PC-3 (cell line): ENCODE data around the gene TMEM140. TPM values are rescaled to one million over a fixed set of nuclear protein-coding genes. Genes with fewer than 3 reads are reported as not detected.

Source experiments
- ATAC-seq: fragments of 200-7000 bp; cut with Tn5 transposase; 2 replicates; pipeline ENCODE4 v1.9.1; 2020; ENCODE audit warnings: mild to moderate bottlenecking, moderate library complexity
- BruUV-seq: library from RNA; stranded (reverse); fragments of 400-500 nt; replicated peaks from 2 replicates; lab custom pipeline; 2021; lab: Mats Ljungman, UMichigan
- CTCF ChIA-PET: fragments of 300-600 bp; sonication (Branson Sonifier 250); formaldehyde crosslinking; loops from one replicate; lab custom pipeline; 2022; ENCODE audit warnings: antibody characterized with exemption; lab: Charles Lee
- POLR2A ChIA-PET: fragments of 300-600 bp; sonication (Branson Sonifier 250); formaldehyde crosslinking; loops from one replicate; lab custom pipeline; 2022; ENCODE audit warnings: antibody characterized with exemption; ENCODE audit not compliant: unreplicated experiment; lab: Charles Lee
- DNase-seq: peaks from one replicate; pipeline ENCODE4 v3.0.0-alpha.2; 2015
- H2AFZ ChIP-seq: fragments of 300-600 bp; sonication (generic); 2 replicates; pipeline ENCODE4 v1.6.0; 2016; ENCODE audit warnings: antibody characterized with exemption, low read length
- H3F3A ChIP-seq: fragments of 300-600 bp; sonication (generic); one replicate; pipeline ENCODE4 v1.6.0; 2017; ENCODE audit warnings: antibody characterized with exemption, low read length, control low read depth, mild to moderate bottlenecking; ENCODE audit not compliant: unreplicated experiment
- H3K27ac ChIP-seq: fragments of 300-600 bp; sonication (generic); 2 replicates; pipeline ENCODE4 v1.5.1; 2016; ENCODE audit warnings: mild to moderate bottlenecking, low read length
- H3K27me3 ChIP-seq: fragments of 300-600 bp; sonication (generic); 2 replicates; pipeline ENCODE4 v1.6.1; 2016; ENCODE audit warnings: low read length, mixed read lengths
- H3K36me3 ChIP-seq: fragments of 300-600 bp; sonication (generic); 2 replicates; pipeline ENCODE4 v1.6.1; 2016; ENCODE audit warnings: low read depth, mixed run types, low read length, mixed read lengths
- H3K4me1 ChIP-seq: fragments of 300-600 bp; sonication (generic); 2 replicates; pipeline ENCODE4 v1.5.1; 2016; ENCODE audit warnings: low read length; ENCODE audit not compliant: insufficient read depth
- H3K4me2 ChIP-seq: fragments of 300-600 bp; sonication (generic); 2 replicates; pipeline ENCODE4 v1.6.0; 2016; ENCODE audit warnings: low read length
- H3K4me3 ChIP-seq: fragments of 300-600 bp; sonication (generic); 2 replicates; pipeline ENCODE4 v1.5.1; 2016; ENCODE audit warnings: mild to moderate bottlenecking, low read length, mixed read lengths
- H3K79me2 ChIP-seq: fragments of 300-600 bp; sonication (generic); 2 replicates; pipeline ENCODE4 v1.6.1; 2017; ENCODE audit warnings: low read length, mixed read lengths
- H3K9ac ChIP-seq: fragments of 300-600 bp; sonication (generic); 2 replicates; pipeline ENCODE4 v1.6.0; 2016; ENCODE audit warnings: mild to moderate bottlenecking, low read length
- H3K9me2 ChIP-seq: fragments of 300-600 bp; sonication (generic); replicated peaks from 2 replicates; pipeline ENCODE4 v1.6.1; 2016; ENCODE audit warnings: mixed run types, low read length, mixed read lengths
- H3K9me3 ChIP-seq: fragments of 300-600 bp; sonication (generic); 2 replicates; pipeline ENCODE4 v1.6.1; 2016; ENCODE audit warnings: low read length, mixed read lengths
- H4K20me1 ChIP-seq: fragments of 300-600 bp; sonication (generic); 2 replicates; pipeline ENCODE4 v1.6.1; 2016; ENCODE audit warnings: low read length, mixed read lengths
- EZH2 ChIP-seq: fragments of 300-600 bp; sonication (generic); IDR thresholded peaks from one replicate; pipeline ENCODE4 v1.6.1; 2017; ENCODE audit warnings: antibody characterized with exemption, mild to moderate bottlenecking, low read length; ENCODE audit not compliant: unreplicated experiment
- EZH2phosphoT487 ChIP-seq: fragments of 300-600 bp; sonication (generic); IDR thresholded peaks from 2 replicates; pipeline ENCODE4 v1.6.1; 2018; ENCODE audit warnings: mild to moderate bottlenecking, antibody characterized with exemption, low read length, borderline replicate concordance
- intact Hi-C: fragments of 100-400 bp; cut with micrococcal nuclease; formaldehyde crosslinking; loops from 2 replicates; pipeline ENCODE4 v1.9.0; 2023
- total RNA-seq: library from RNA; depleted of rRNA; stranded (reverse); fragments of >200 nt; gene quantifications from 2 replicates; pipeline ENCODE4 v1.2.3, GENCODE V29; 2014
- TF ChIP-seq, protein P1 (sequence below): fragments of 300-600 bp; sonication (generic); conservative IDR thresholded peaks from 2 replicates; pipeline ENCODE4 v1.5.1; 2017; ENCODE audit warnings: antibody characterized with exemption, low read depth, mild to moderate bottlenecking, low read length

Gene TMEM140
- total RNA-seq, 1 experiment from 2014 or later, result not detected

GRCh38 chr7:135165862-135166261 lies 18.0 kb downstream of the TMEM140 start:
- no peak overlapping the region for H3K9ac ChIP-seq
- H3K27ac ChIP-seq, result no peak overlapping the region
- ChIA-PET CTCF (interaction anchor here (0.6 kb wide), 1 partner anchor 179 kb away, joined by 3 read pairs; the partner anchor contains the start of gene AGBL3), POLR2A (no interaction called here)
- DNase-seq (no peak), ATAC-seq (no peak)
- peaks cover 27% of the 10 kb centered on the region for H3K79me2 ChIP-seq
- intact Hi-C loops, result no loop called here
- TF ChIP-seq EZH2 (no peak), EZH2phosphoT487 (no peak)
- TF ChIP-seq, protein P1, sequence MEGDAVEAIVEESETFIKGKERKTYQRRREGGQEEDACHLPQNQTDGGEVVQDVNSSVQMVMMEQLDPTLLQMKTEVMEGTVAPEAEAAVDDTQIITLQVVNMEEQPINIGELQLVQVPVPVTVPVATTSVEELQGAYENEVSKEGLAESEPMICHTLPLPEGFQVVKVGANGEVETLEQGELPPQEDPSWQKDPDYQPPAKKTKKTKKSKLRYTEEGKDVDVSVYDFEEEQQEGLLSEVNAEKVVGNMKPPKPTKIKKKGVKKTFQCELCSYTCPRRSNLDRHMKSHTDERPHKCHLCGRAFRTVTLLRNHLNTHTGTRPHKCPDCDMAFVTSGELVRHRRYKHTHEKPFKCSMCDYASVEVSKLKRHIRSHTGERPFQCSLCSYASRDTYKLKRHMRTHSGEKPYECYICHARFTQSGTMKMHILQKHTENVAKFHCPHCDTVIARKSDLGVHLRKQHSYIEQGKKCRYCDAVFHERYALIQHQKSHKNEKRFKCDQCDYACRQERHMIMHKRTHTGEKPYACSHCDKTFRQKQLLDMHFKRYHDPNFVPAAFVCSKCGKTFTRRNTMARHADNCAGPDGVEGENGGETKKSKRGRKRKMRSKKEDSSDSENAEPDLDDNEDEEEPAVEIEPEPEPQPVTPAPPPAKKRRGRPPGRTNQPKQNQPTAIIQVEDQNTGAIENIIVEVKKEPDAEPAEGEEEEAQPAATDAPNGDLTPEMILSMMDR, result no peak
- no peak overlapping the region for H2AFZ ChIP-seq
- H3K36me3 ChIP-seq, result peaks cover 38% of the 10 kb centered on the region
- no peaks in the 10 kb centered on the region for H3F3A ChIP-seq
- no peak overlapping the region for H3K4me3 ChIP-seq
- H4K20me1 ChIP-seq, result no peaks in the 10 kb centered on the region
- H3K9me2 ChIP-seq, result no peaks in the 10 kb centered on the region
- no TSS peak for BruUV-seq
- H3K4me2 ChIP-seq, result no peak overlapping the region
- H3K27me3 ChIP-seq, result no peaks in the 10 kb centered on the region
- H3K9me3 ChIP-seq, result no peaks in the 10 kb centered on the region
- peaks cover 13% of the 10 kb centered on the region for H3K4me1 ChIP-seq

DNA sequence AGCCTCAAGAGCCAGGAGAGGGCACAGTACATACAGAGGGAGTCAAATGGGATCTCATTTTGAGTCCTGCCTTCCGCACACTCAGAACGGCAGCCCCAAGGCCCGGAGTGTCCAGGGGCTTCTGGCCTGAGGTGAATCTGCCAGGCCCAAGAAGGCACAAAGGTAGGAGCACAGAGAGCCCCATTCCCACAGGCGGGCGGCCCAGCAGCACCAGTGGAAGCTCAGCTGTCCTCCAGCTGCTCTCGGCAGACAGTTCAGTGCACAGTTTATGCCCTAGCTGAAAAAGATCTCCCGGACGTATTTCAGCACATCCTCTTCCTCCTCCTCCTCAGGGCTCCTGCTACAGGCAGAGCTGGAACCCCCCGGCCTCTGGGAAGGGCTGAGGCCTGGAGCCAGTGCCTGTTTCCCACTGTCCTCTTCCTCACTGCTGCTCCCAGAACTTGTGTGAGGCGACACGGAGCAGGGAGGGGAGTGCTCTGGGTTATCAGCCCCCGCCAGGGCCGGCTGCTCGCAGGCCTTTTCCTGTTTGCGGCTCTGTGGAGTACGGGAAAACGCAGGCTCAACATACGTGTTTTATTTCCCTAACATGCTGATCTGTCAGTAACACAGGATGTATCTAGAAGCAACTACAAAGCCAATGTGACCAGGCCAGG lies 18.6 kb downstream of the TMEM140 start:
- intact Hi-C loops, result no loop called here
- Histone ChIP-seq H3K27me3 (no peaks in the 10 kb centered on the region), H3K9me2 (no peaks in the 10 kb centered on the region), H3K9me3 (no peaks in the 10 kb centered on the region), H3K4me1 (peaks cover 13% of the 10 kb centered on the region), H3K27ac (no peak overlapping the region), H3F3A (no peaks in the 10 kb centered on the region), H3K36me3 (peaks cover 38% of the 10 kb centered on the region), H2AFZ (no peak overlapping the region), H3K79me2 (peaks cover 27% of the 10 kb centered on the region), H3K4me2 (no peak overlapping the region), H4K20me1 (no peaks in the 10 kb centered on the region), H3K9ac (no peak overlapping the region), H3K4me3 (no peak overlapping the region)
- TF ChIP-seq EZH2phosphoT487, result no peak
- TF ChIP-seq, protein P1, result no peak
- no peak for TF ChIP-seq EZH2
- POLR2A ChIA-PET, result no interaction called here
- CTCF ChIA-PET, result no interaction called here
- DNase-seq (no peak), ATAC-seq (no peak)
- no TSS peak for BruUV-seq

DNA sequence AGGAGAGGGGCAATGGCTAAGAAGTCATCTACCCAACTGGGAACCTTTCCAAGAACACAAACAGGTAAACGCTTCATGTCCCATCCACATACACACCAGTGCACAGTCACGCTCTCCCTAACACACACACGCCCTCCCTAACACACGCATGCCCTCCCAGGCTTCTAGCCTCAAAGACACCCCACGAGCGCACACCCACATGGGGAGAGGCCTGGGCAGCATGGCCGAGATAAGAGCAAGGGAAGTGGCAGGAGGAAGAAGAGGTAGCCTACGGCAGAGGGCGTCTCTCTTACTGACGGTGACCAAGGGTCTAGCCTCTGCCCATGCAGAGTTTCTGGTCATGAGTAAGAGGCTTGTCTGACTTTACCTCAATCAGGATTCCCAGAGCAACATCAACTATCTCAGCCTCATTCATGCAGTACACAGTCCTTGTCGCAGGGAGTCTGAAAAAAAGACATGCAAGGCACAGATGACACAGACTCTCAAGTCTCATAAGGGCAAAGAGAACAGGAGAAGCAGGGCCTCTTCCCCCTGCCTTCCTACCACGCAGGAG lies 19.6 kb downstream of the TMEM140 start:
- Histone ChIP-seq H3K4me3 (no peak overlapping the region), H3K9ac (no peak overlapping the region), H3F3A (no peaks in the 10 kb centered on the region), H3K4me1 (peaks cover 13% of the 10 kb centered on the region), H3K9me2 (no peaks in the 10 kb centered on the region), H2AFZ (no peak overlapping the region), H3K36me3 (peaks cover 38% of the 10 kb centered on the region), H3K27ac (no peak overlapping the region), H3K27me3 (no peaks in the 10 kb centered on the region), H3K4me2 (no peak overlapping the region), H3K79me2 (peaks cover 27% of the 10 kb centered on the region), H3K9me3 (no peaks in the 10 kb centered on the region), H4K20me1 (no peaks in the 10 kb centered on the region)
- BruUV-seq, result no TSS peak
- ATAC-seq (no peak), DNase-seq (no peak)
- CTCF ChIA-PET, result no interaction called here
- intact Hi-C loops, result no loop called here
- POLR2A ChIA-PET, result no interaction called here
- TF ChIP-seq EZH2phosphoT487 (no peak), EZH2 (no peak)
- TF ChIP-seq, protein P1, result no peak
